Prostate gland (tissue), 2 donors: ENCODE results near the gene UBE2C.

Experiments used
- POLR2A ChIP-seq: fragments of 450-650 bp; IDR thresholded peaks from one replicate; pipeline ENCODE4 v1.6.1; 2016; ENCODE audit warnings: antibody characterized with exemption, mild to moderate bottlenecking
- POLR2AphosphoS5 ChIP-seq: sonication (generic); formaldehyde crosslinking; IDR thresholded peaks from one replicate; pipeline ENCODE4 v1.6.1; 2017; ENCODE audit warnings: antibody characterized with exemption
- TF ChIP-seq, protein P1 (sequence below), 4 experiments: fragments of 200-600 bp in 2 of 4; fragments of 450-650 bp in 2 of 4; sonication (generic) in 2 of 4; IDR thresholded peaks; 1 replicate in 3 of 4; 2 replicates in 1 of 4; pipeline ENCODE4 v1.5.1; 2016 to 2019; ENCODE audit warnings: antibody characterized with exemption in 4 of 4, mild to moderate bottlenecking in 2 of 4, moderate library complexity in 2 of 4

DNA sequence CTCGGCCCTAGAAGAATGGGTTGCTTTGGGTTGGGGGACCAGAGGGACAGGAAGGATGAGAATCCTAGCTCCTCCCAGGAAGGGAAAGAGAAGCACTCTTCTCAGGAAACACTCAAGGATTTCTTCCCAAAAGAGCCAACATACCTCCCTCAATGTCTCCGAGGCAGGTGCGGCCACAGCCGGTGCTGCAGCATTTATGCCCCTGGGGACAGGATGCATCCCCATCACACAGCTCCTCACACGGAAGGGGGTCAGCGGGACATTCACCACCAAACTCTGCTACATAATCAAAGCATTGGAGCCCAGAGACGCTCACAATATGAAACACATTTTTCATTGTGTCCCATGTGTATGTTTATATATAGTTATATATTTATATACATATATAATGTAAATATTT, 35.5 kb upstream of the UBE2C start:
- TF ChIP-seq, protein P1, sequence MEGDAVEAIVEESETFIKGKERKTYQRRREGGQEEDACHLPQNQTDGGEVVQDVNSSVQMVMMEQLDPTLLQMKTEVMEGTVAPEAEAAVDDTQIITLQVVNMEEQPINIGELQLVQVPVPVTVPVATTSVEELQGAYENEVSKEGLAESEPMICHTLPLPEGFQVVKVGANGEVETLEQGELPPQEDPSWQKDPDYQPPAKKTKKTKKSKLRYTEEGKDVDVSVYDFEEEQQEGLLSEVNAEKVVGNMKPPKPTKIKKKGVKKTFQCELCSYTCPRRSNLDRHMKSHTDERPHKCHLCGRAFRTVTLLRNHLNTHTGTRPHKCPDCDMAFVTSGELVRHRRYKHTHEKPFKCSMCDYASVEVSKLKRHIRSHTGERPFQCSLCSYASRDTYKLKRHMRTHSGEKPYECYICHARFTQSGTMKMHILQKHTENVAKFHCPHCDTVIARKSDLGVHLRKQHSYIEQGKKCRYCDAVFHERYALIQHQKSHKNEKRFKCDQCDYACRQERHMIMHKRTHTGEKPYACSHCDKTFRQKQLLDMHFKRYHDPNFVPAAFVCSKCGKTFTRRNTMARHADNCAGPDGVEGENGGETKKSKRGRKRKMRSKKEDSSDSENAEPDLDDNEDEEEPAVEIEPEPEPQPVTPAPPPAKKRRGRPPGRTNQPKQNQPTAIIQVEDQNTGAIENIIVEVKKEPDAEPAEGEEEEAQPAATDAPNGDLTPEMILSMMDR (IDR thresholded peaks at IDR 0.05) = no peak
- TF ChIP-seq POLR2AphosphoS5 = no peak
- no peak for TF ChIP-seq POLR2A
